Liver (tissue), 3 donors: ENCODE data around the gene SLC66A2.

ENCODE experiments used
- NR2F2 ChIP-seq: IDR thresholded peaks from 2 replicates; pipeline ENCODE4 v1.6.1; 2016; ENCODE audit warnings: antibody characterized with exemption
- TF ChIP-seq, protein P1 (sequence below): fragments of 150-350 bp; IDR thresholded peaks from 2 replicates; pipeline ENCODE4 v1.5.1; 2017; ENCODE audit warnings: improper control_type of control experiment, low read depth, low read length; ENCODE audit not compliant: missing input control
- TF ChIP-seq, protein P2 (sequence below): IDR thresholded peaks from 2 replicates; pipeline ENCODE4 v1.6.1; 2016; ENCODE audit warnings: antibody characterized with exemption, mild to moderate bottlenecking
- donor health status: healthy.
- donor health status: healthy.

DNA sequence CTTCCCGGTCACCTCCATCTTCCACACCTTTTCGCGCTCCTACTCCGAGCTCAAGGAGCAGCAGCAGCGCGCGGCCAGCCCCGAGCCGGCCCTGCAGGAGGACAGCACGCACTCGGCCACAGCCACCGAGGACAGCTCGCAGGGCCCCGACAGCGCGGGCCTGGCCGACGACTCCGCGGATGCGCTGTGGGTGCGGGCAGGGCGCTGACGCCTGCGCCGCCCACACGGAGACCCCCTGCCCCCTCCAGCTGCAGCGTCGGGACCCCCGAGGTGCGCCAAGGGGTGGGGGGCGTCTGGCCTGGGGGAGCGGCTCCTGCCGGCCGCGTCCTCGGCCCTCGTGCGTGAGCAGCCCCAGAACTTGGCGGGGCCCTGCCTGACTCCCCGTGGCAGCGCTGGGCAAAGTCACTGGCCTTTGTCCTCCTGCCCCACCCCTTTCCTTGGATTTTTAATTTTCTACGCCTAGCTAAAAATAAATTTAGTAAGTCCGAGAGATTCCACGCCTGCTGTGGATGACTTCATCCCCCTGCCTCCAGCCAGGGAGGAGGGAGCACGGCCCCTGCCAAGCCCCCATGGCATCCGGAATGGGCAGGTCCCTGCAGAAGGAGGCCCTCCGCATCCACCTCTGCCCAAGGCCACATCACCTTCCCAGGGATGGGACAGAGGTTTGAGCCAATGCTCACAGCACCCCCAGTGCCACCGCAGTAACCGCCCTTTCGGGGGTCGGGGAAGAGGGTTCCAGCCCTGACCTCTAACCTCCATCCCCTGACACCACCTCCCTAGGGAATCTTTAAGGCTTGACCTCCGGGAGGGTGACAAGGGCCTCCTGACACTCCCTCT, 51.6 kb downstream of the SLC66A2 start:
- TF ChIP-seq, protein P1, sequence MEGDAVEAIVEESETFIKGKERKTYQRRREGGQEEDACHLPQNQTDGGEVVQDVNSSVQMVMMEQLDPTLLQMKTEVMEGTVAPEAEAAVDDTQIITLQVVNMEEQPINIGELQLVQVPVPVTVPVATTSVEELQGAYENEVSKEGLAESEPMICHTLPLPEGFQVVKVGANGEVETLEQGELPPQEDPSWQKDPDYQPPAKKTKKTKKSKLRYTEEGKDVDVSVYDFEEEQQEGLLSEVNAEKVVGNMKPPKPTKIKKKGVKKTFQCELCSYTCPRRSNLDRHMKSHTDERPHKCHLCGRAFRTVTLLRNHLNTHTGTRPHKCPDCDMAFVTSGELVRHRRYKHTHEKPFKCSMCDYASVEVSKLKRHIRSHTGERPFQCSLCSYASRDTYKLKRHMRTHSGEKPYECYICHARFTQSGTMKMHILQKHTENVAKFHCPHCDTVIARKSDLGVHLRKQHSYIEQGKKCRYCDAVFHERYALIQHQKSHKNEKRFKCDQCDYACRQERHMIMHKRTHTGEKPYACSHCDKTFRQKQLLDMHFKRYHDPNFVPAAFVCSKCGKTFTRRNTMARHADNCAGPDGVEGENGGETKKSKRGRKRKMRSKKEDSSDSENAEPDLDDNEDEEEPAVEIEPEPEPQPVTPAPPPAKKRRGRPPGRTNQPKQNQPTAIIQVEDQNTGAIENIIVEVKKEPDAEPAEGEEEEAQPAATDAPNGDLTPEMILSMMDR, result no peak
- TF ChIP-seq, protein P2, sequence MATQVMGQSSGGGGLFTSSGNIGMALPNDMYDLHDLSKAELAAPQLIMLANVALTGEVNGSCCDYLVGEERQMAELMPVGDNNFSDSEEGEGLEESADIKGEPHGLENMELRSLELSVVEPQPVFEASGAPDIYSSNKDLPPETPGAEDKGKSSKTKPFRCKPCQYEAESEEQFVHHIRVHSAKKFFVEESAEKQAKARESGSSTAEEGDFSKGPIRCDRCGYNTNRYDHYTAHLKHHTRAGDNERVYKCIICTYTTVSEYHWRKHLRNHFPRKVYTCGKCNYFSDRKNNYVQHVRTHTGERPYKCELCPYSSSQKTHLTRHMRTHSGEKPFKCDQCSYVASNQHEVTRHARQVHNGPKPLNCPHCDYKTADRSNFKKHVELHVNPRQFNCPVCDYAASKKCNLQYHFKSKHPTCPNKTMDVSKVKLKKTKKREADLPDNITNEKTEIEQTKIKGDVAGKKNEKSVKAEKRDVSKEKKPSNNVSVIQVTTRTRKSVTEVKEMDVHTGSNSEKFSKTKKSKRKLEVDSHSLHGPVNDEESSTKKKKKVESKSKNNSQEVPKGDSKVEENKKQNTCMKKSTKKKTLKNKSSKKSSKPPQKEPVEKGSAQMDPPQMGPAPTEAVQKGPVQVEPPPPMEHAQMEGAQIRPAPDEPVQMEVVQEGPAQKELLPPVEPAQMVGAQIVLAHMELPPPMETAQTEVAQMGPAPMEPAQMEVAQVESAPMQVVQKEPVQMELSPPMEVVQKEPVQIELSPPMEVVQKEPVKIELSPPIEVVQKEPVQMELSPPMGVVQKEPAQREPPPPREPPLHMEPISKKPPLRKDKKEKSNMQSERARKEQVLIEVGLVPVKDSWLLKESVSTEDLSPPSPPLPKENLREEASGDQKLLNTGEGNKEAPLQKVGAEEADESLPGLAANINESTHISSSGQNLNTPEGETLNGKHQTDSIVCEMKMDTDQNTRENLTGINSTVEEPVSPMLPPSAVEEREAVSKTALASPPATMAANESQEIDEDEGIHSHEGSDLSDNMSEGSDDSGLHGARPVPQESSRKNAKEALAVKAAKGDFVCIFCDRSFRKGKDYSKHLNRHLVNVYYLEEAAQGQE, result no peak
- TF ChIP-seq NR2F2, result no peak
